CD8-positive, alpha-beta memory T cell (primary cell): ENCODE measurements around the gene HMGN2. TPM values are rescaled to one million over a fixed set of nuclear protein-coding genes. Genes with fewer than 3 reads are reported as not detected.

ENCODE experiments used
- CTCF ChIA-PET: fragments of 350-600 bp; sonication (Branson Sonifier 250); formaldehyde crosslinking; loops from one replicate; lab custom pipeline; 2021; ENCODE audit warnings: antibody characterized with exemption; lab: Charles Lee
- POLR2A ChIA-PET: fragments of 350-600 bp; sonication (Branson Sonifier 250); formaldehyde crosslinking; loops from one replicate; lab custom pipeline; 2021; ENCODE audit warnings: antibody characterized with exemption; lab: Charles Lee
- DNase-seq, 5 donors: peaks; one replicate each; pipeline versions ENCODE4 v3.0.0 to v3.0.0-alpha.2; 2020 to 2022; ENCODE audit warnings: mixed read lengths in 1 of 5
- H3K27ac ChIP-seq: one replicate; pipeline ENCODE4 v1.7.0; 2013; ENCODE audit warnings: low read depth, mild to moderate bottlenecking, low read length, moderate library complexity
- H3K27me3 ChIP-seq: 2 replicates; pipeline ENCODE4 v1.7.0; 2013; ENCODE audit warnings: low read length, mild to moderate bottlenecking; ENCODE audit not compliant: insufficient read depth, poor library complexity, severe bottlenecking
- H3K36me3 ChIP-seq: 2 replicates; pipeline ENCODE4 v1.7.0; 2013; ENCODE audit warnings: mild to moderate bottlenecking, low read length, moderate library complexity; ENCODE audit not compliant: insufficient read depth
- H3K4me1 ChIP-seq: 2 replicates; pipeline ENCODE4 v1.7.0; 2013; ENCODE audit warnings: mild to moderate bottlenecking, low read length, moderate library complexity; ENCODE audit not compliant: insufficient read depth
- H3K4me3 ChIP-seq: 2 replicates; pipeline ENCODE4 v1.7.0; 2013; ENCODE audit warnings: mild to moderate bottlenecking, low read length
- H3K9me3 ChIP-seq: 2 replicates; pipeline ENCODE4 v1.7.0; 2013; ENCODE audit warnings: mild to moderate bottlenecking, low read length
- H3K27ac Mint-ChIP-seq, 8 donors: one replicate each; pipeline ENCODE4 v1.8.0; 2020 to 2021; ENCODE audit warnings: mixed read lengths in 8 of 8, mild to moderate bottlenecking in 6 of 8, inconsistent platforms in 3 of 8, moderate library complexity in 3 of 8
- H3K27me3 Mint-ChIP-seq, 2 donors: one replicate each; pipeline ENCODE4 v1.8.0; 2020 to 2021; ENCODE audit warnings: mixed read lengths in 2 of 2, mild to moderate bottlenecking in 1 of 2, moderate library complexity in 1 of 2
- H3K36me3 Mint-ChIP-seq, 3 donors: one replicate each; pipeline ENCODE4 v1.8.0; 2020 to 2021; ENCODE audit warnings: mixed read lengths in 3 of 3, inconsistent platforms in 1 of 3, mild to moderate bottlenecking in 1 of 3
- H3K4me1 Mint-ChIP-seq, 3 donors: one replicate each; pipeline ENCODE4 v1.8.0; 2020 to 2021; ENCODE audit warnings: mixed read lengths in 3 of 3, inconsistent platforms in 1 of 3, mild to moderate bottlenecking in 1 of 3
- H3K4me3 Mint-ChIP-seq, 7 donors: one replicate each; pipeline ENCODE4 v1.8.0; 2020 to 2021; ENCODE audit warnings: mixed read lengths in 7 of 7, mild to moderate bottlenecking in 6 of 7, moderate library complexity in 4 of 7, inconsistent platforms in 2 of 7
- H3K9me3 Mint-ChIP-seq, 5 donors: one replicate each; pipeline ENCODE4 v1.8.0; 2020 to 2022; ENCODE audit warnings: mixed read lengths in 5 of 5, mild to moderate bottlenecking in 3 of 5, moderate library complexity in 2 of 5, inconsistent platforms in 1 of 5
- polyA plus RNA-seq: library from polyadenylated mRNA; unstranded; fragments of 300-500 nt; fragmentation: Illumina TruSeq; gene quantifications from one replicate; pipeline ENCODE4 v1.2.3, GENCODE V29; 2021
- total RNA-seq, 2 experiments: library from RNA; stranded (reverse); gene quantifications; one replicate each; pipeline ENCODE4 v1.2.3, GENCODE V29; 2021

HMGN2 gene
- total and polyA plus RNA-seq, 3 experiments from 2014 or later: 599 to 878 (median 877) TPM

DNA sequence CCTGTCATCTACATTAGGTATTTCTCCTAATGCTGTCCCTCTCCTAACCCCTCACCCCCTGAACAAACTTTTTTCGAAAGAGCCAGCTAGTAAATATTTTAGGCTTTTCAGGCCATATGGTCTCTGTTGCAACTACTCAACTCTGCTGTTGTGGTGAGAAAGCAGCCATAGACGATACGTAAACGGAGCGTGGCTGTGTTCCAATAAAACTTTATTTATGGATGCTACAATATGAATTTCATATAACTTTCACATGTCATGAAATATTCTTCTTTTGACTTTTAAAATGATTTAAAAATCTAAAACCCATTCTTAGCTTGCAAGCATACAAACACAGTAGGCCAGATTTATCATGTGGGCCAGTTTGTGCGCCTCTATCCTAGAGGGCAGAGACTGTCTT, 46.1 kb downstream of the HMGN2 start:
- no peak overlapping the region for H3K27ac ChIP-seq
- H3K36me3 ChIP-seq: no peaks in the 10 kb centered on the region
- no peaks in the 10 kb centered on the region for H3K36me3 Mint-ChIP-seq
- no peaks in the 10 kb centered on the region for H3K4me1 Mint-ChIP-seq
- peaks cover 0 to 6% of the 10 kb centered on the region in 2 donors for H3K27me3 Mint-ChIP-seq
- DNase-seq: no peak
- no peaks in the 10 kb centered on the region for H3K9me3 Mint-ChIP-seq
- no peaks in the 10 kb centered on the region for H3K27me3 ChIP-seq
- no peaks in the 10 kb centered on the region for H3K4me1 ChIP-seq
- ChIA-PET POLR2A (no interaction called here), CTCF (interaction anchor here (1.8 kb wide), 1 partner anchor 20 kb away, joined by 4 read pairs; no protein-coding TSS in a partner anchor)
- H3K4me3 Mint-ChIP-seq: no peak overlapping the region
- no peak overlapping the region for H3K4me3 ChIP-seq
- H3K9me3 ChIP-seq: no peaks in the 10 kb centered on the region
- H3K27ac Mint-ChIP-seq: peak overlapping the region in 1 of 8 donors; percentile 33

DNA sequence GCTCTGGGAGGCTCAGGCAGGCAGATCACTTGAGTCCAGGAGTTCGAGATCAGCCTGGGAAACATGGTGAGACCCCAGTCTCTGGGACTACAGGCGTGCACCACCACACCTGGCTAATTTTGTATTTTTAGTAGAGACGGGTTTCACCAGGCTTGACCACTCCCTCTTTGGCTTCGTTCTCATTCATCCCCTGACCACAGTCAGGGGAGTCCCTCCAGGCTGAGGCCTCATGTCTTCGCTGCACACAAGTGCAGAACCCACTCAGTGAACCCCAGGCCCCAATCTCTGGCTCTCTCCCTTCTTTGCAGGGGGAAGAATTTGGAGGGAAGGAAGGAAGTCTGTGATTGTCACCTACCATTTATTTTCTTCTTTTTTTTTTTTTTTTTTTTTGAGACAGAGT, 48.1 kb downstream of the HMGN2 start:
- Histone ChIP-seq H3K4me1 (no peaks in the 10 kb centered on the region), H3K4me3 (no peak overlapping the region), H3K27ac (no peak overlapping the region), H3K27me3 (no peaks in the 10 kb centered on the region), H3K36me3 (no peaks in the 10 kb centered on the region), H3K9me3 (no peaks in the 10 kb centered on the region)
- ChIA-PET CTCF (no interaction called here), POLR2A (interaction anchor here (0.6 kb wide), 1 partner anchor 59 kb away, joined by 4 read pairs; no protein-coding TSS in a partner anchor)
- Mint-ChIP-seq H3K36me3 (no peaks in the 10 kb centered on the region), H3K9me3 (no peaks in the 10 kb centered on the region), H3K4me1 (no peaks in the 10 kb centered on the region), H3K27me3 (peaks cover 8 to 16% of the 10 kb centered on the region in 2 donors), H3K27ac (no peak overlapping the region), H3K4me3 (no peak overlapping the region)
- DNase-seq: no peak

DNA sequence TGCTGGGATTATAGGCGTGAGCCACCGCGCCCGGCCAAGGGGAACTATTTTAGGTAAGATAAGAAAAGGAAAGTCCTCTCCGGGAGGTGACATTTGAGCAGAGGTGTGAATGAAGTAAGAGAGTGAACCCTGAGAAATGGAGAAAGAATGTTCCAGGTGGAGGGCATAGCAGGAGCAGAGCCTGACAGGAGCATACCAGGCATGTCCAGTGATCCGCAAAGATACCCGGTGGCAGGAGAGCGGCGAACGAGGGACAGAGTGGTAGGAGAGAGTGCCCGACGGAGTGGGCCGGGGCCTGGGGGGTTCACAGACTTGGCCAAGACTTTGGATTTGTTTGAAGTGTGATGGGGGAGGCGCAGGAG, 49.4 kb downstream of the HMGN2 start:
- H3K27me3 ChIP-seq: no peaks in the 10 kb centered on the region
- H3K4me3 Mint-ChIP-seq: peak overlapping the region in 1 of 7 donors; percentile 27
- DNase-seq: no peak
- H3K36me3 ChIP-seq: no peaks in the 10 kb centered on the region
- H3K4me3 ChIP-seq: no peak overlapping the region
- no peaks in the 10 kb centered on the region for H3K9me3 ChIP-seq
- CTCF ChIA-PET: interaction anchor here (1.4 to 1.6 kb wide), 2 partner anchors 21 to 104 kb away, joined by 3 to 5 read pairs; no protein-coding TSS in a partner anchor
- POLR2A ChIA-PET: no interaction called here
- no peaks in the 10 kb centered on the region for H3K4me1 ChIP-seq
- peaks cover 8 to 16% of the 10 kb centered on the region in 2 donors for H3K27me3 Mint-ChIP-seq
- H3K36me3 Mint-ChIP-seq: no peaks in the 10 kb centered on the region
- no peak overlapping the region for H3K27ac Mint-ChIP-seq
- H3K27ac ChIP-seq: no peak overlapping the region
- H3K9me3 Mint-ChIP-seq: no peaks in the 10 kb centered on the region
- H3K4me1 Mint-ChIP-seq: no peaks in the 10 kb centered on the region

DNA sequence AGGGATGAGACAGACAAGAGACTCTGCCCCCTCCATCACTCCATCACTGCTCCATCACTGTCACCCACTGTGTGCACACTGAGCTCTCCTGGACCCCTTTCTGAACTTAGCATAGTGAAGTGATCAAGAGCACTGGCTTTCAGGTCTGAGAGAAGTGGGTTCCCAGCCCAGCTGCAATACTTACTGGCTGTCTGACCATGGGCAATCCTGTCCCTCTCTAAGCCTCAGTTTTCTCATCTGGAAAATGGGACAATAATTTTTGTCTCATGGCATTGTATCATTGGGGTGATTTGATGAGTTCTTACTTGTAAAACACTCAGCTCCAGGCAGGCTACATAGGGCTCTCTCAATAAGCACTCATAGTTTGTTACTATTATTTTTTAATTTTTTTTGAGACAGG, 49.8 kb downstream of the HMGN2 start:
- H3K9me3 Mint-ChIP-seq: no peaks in the 10 kb centered on the region
- POLR2A ChIA-PET: no interaction called here

DNA sequence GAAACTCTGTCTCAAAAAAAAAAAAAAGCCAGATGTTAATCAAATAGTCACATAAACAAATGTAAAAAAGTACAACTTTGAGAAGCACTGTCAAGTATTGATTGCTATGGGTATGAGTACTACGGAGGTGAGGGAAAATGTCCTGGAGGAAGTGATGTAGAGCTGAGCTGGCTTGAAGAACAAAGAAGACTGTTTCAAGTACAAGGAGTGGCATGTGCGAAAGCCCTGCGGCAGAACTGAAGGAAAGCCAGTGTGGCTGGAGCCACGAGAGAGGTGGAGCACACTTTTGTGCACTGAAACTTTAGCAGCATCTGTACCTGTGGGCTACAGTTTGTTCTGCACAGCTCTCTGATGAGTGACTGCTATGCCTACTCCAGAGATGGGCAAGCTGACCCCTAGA, 51.9 kb downstream of the HMGN2 start:
- Histone ChIP-seq H3K4me3 (no peak overlapping the region), H3K4me1 (no peaks in the 10 kb centered on the region), H3K9me3 (no peaks in the 10 kb centered on the region), H3K27ac (no peak overlapping the region), H3K36me3 (no peaks in the 10 kb centered on the region), H3K27me3 (no peaks in the 10 kb centered on the region)
- DNase-seq: no peak
- POLR2A ChIA-PET: no interaction called here
- CTCF ChIA-PET: interaction anchor here (1.3 to 3.8 kb wide), 3 partner anchors 15 to 23 kb away, joined by 4 to 21 read pairs (median 7); no protein-coding TSS in a partner anchor
- H3K4me3 Mint-ChIP-seq: peak overlapping the region in 1 of 7 donors; percentile 20
- no peaks in the 10 kb centered on the region for H3K36me3 Mint-ChIP-seq
- H3K27me3 Mint-ChIP-seq: peaks cover 8 to 16% of the 10 kb centered on the region in 2 donors
- peaks cover 2 to 4% (median 3%) of the 10 kb centered on the region in 3 donors for H3K4me1 Mint-ChIP-seq
- peak overlapping the region in 1 of 8 donors; percentile 16 for H3K27ac Mint-ChIP-seq
- H3K9me3 Mint-ChIP-seq: no peaks in the 10 kb centered on the region

More for the DNA sequence above, 49.8 kb downstream of the HMGN2 start:
- Mint-ChIP-seq H3K27ac (no peak overlapping the region), H3K36me3 (no peaks in the 10 kb centered on the region), H3K27me3 (peaks cover 8 to 16% of the 10 kb centered on the region in 2 donors), H3K4me1 (no peaks in the 10 kb centered on the region), H3K4me3 (peak overlapping the region in 1 of 7 donors; percentile 27)
- CTCF ChIA-PET: interaction anchor here (1.4 to 1.6 kb wide), 2 partner anchors 22 to 105 kb away, joined by 3 to 5 read pairs; no protein-coding TSS in a partner anchor
- no peaks in the 10 kb centered on the region for H3K4me1 ChIP-seq
- H3K27me3 ChIP-seq: no peaks in the 10 kb centered on the region
- H3K36me3 ChIP-seq: no peaks in the 10 kb centered on the region
- no peak for DNase-seq
- no peaks in the 10 kb centered on the region for H3K9me3 ChIP-seq
- H3K27ac ChIP-seq: no peak overlapping the region
- H3K4me3 ChIP-seq: no peak overlapping the region

Other genes starting within 250 kb of the HMGN2 start
- gene CEP85, start 238.2 kb upstream of the HMGN2 start, total RNA-seq: 10 to 100 TPM; 28.8 to 29.7 TPM
- gene CEP85, start 238.2 kb upstream of the HMGN2 start, polyA plus RNA-seq: 7.7 TPM
- gene SH3BGRL3, start 192.4 kb upstream of the HMGN2 start, total RNA-seq: 100 to 1,000 TPM; 447 to 472 TPM
- 1,786 TPM for gene SH3BGRL3, start 192.4 kb upstream of the HMGN2 start, polyA plus RNA-seq
- gene UBXN11, start 165.8 kb upstream of the HMGN2 start, total RNA-seq: 10 to 100 TPM; 35.2 to 35.8 TPM
- 14.3 TPM for gene UBXN11, start 165.8 kb upstream of the HMGN2 start, polyA plus RNA-seq
- gene CD52, start 154.5 kb upstream of the HMGN2 start, total RNA-seq: 100 to 1,000 TPM; 355 to 388 TPM
- 7,622 TPM for gene CD52, start 154.5 kb upstream of the HMGN2 start, polyA plus RNA-seq
- 1 to 10 TPM in 1 of 2 experiments, under 1 TPM in 1; 0.85 to 1.3 TPM for gene CRYBG2, start 118.3 kb upstream of the HMGN2 start, total RNA-seq
- gene CRYBG2, start 118.3 kb upstream of the HMGN2 start, polyA plus RNA-seq: 1.9 TPM
- 1 to 10 TPM; 2.4 to 2.7 TPM for gene ZNF683, start 99.7 kb upstream of the HMGN2 start, total RNA-seq
- gene ZNF683, start 99.7 kb upstream of the HMGN2 start, polyA plus RNA-seq: 205 TPM
- not detected for gene LIN28A, start 61.6 kb upstream of the HMGN2 start, total RNA-seq
- not detected for gene LIN28A, start 61.6 kb upstream of the HMGN2 start, polyA plus RNA-seq
- 10 to 100 TPM; 47.9 to 52.2 TPM for gene DHDDS, start 40.1 kb upstream of the HMGN2 start, total RNA-seq
- gene DHDDS, start 40.1 kb upstream of the HMGN2 start, polyA plus RNA-seq: 21.6 TPM
- 100 to 1,000 TPM; 187 to 189 TPM for gene RPS6KA1, start 57.3 kb downstream of the HMGN2 start, total RNA-seq
- gene RPS6KA1, start 57.3 kb downstream of the HMGN2 start, polyA plus RNA-seq: 193 TPM
- 10 to 100 TPM; 88.4 to 90.9 TPM for gene ARID1A, start 223.6 kb downstream of the HMGN2 start, total RNA-seq
- 31.6 TPM for gene ARID1A, start 223.6 kb downstream of the HMGN2 start, polyA plus RNA-seq